Heart left ventricle (tissue), 16 donors: ENCODE results near the gene CLCNKA. TPM values are rescaled to one million over a fixed set of nuclear protein-coding genes. Genes with fewer than 3 reads are reported as not detected.

ENCODE experiments used
- ATAC-seq, 4 donors: fragments of 200-7000 bp; cut with Tn5 transposase; one replicate each; pipeline ENCODE4 v1.9.1; 2020 to 2022; ENCODE audit warnings: moderate library complexity in 4 of 4, mild to moderate bottlenecking in 3 of 4, moderate number of reproducible peaks in 1 of 4
- DNase-seq, 5 donors: peaks; one replicate each; pipeline ENCODE4 v3.0.0-alpha.2; 2020
- H3K27ac ChIP-seq, 12 donors: fragments of 200-600 bp; sonication (generic) in 4 of 12; one replicate each; pipeline versions ENCODE4 v1.5.0 to v1.8.0; 2016 to 2022; ENCODE audit warnings: mild to moderate bottlenecking in 2 of 12
- H3K27me3 ChIP-seq, 9 donors: fragments of 200-600 bp; sonication (generic) in 2 of 9; one replicate each; pipeline versions ENCODE4 v1.5.1 to v1.8.0; 2016 to 2022; ENCODE audit warnings: mild to moderate bottlenecking in 3 of 9
- H3K36me3 ChIP-seq, 9 donors: fragments of 200-600 bp; sonication (generic) in 2 of 9; one replicate each; pipeline versions ENCODE4 v1.5.0 to v1.8.0; 2018 to 2022; ENCODE audit warnings: mild to moderate bottlenecking in 2 of 9
- H3K4me1 ChIP-seq, 12 donors: fragments of 200-600 bp; sonication (generic) in 4 of 12; one replicate each; pipeline versions ENCODE4 v1.5.0 to v1.8.0; 2016 to 2022; ENCODE audit warnings: mild to moderate bottlenecking in 3 of 12
- H3K4me3 ChIP-seq, 12 donors: fragments of 200-600 bp; sonication (generic) in 4 of 12; one replicate each; pipeline versions ENCODE4 v1.5.0 to v1.8.0; 2017 to 2022; ENCODE audit warnings: mild to moderate bottlenecking in 9 of 12, moderate library complexity in 4 of 12
- H3K9me3 ChIP-seq, 12 donors: fragments of 200-600 bp; sonication (generic) in 4 of 12; one replicate each; pipeline versions ENCODE4 v1.5.0 to v1.8.0; 2016 to 2022; ENCODE audit warnings: mild to moderate bottlenecking in 1 of 12
- CTCF ChIP-seq, 12 donors: fragments of 200-600 bp; sonication (generic) in 4 of 12; IDR thresholded peaks; one replicate each; pipeline versions ENCODE4 v1.5.0 to v1.8.0; 2018 to 2022; ENCODE audit warnings: antibody characterized with exemption in 12 of 12, mild to moderate bottlenecking in 5 of 12
- POLR2A ChIP-seq, 2 donors: fragments of 450-650 bp; IDR thresholded peaks; one replicate each; pipeline ENCODE4 v1.6.1; 2017; ENCODE audit warnings: antibody characterized with exemption in 2 of 2, mild to moderate bottlenecking in 2 of 2, moderate library complexity in 2 of 2
- WGBS, 4 donors: extraction: QIAGEN DNeasy Blood & Tissue Kit in 2 of 4; methylation state at CpG; one replicate each; pipeline versions ENCODE4 v1.1.5 to v1.1.7; 2013 to 2018; 5-methylcytosine and 5-hydroxymethylcytosine counted together
- intact Hi-C, 10 donors: fragments of 100-400 bp; cut with DNase I; formaldehyde crosslinking; loops; one replicate each; pipeline versions ENCODE4 v1.11.1 to v1.14.2; 2022
- polyA plus RNA-seq, 2 donors: library from polyadenylated mRNA; stranded (reverse); fragments of 200-250 nt; gene quantifications; one replicate each; pipeline ENCODE4 v1.2.3, GENCODE V29; 2013
- total RNA-seq, 9 donors: library from RNA; depleted of rRNA in 2 of 9; stranded (reverse); fragments of >200 nt in 2 of 9; fragmentation: NEBNext Ultra II Directional in 3 of 9; extraction: Animal tissue kit (Norgen Biotek cat#: 25700) in 3 of 9; gene quantifications; one replicate each; pipeline versions ENCODE4 v1.1.0 to v1.2.4, GENCODE V29; 2016 to 2023
- donor health status: ischemic (EF 13 %, LVEDD 7.1; RV severe dilation, severe dysfunction).
- donor health status: healthy with polysubstance abuse.
- donor health status: DM: no; HTN: yes; CAD: no.
- donor health status: DM: no; HTN: no; CAD: no.
- donor health status: ischemic (EF 25% LVEDD 6.9; RV normal size, moderate dysfunction).
- donor health status: ischemic (EF 25% LVEDD 5.7; RV mildly dilated, moderate dysfunction).
- donor health status: healthy.
- donor health status: DM: yes; HTN: yes; CAD: no.
- donor health status: ischemic (EF 35%, LVEDD 5.7; RV mildly dilated, moderate dysfunction).
- donor health status: nonischemic (EF 11% LVEDD 7.7; RV severe dilation, severe dysfunction).
- donor health status: DM: yes; HTN: yes; CAD: no.
- donor health status: PGD.
- donor health status: ischemic (EF 29% LVEDD 5.4; RV normal size, mild dysfunction).
- donor health status: nonischemic (EF 23%, LVEDD 6.1; RV moderate dilation, normal function).

The CLCNKA gene
- total and polyA plus RNA-seq, 11 donors = 0.25 to 1.1 (median 0.53) TPM; not detected in 2

- TF ChIP-seq CTCF (IDR thresholded peaks at IDR 0.05) (peak in 3 of 12 donors; percentile 3 to 14 (median 8)), POLR2A (IDR thresholded peaks at IDR 0.05) (peak in 1 of 2 donors; percentile 93)
- Histone ChIP-seq H3K27ac (peak within 1 kb of the TSS; percentile 88 to 99 (median 97)), H3K27me3 (peaks cover 0 to 5% (median 0%) of the 10 kb centered on the region in 9 donors), H3K4me3 (peak within 1 kb of the TSS; percentile 27 to 81 (median 66)), H3K9me3 (no peaks in the 10 kb centered on the region), H3K36me3 (peaks cover 0 to 10% (median 0%) of the 10 kb centered on the region in 9 donors), H3K4me1 (peaks cover 0 to 70% (median 34%) of the 10 kb centered on the region in 12 donors)
- DNase-seq (peak; percentile 91 to 96 (median 92)), ATAC-seq (peak; percentile 56 to 63 (median 60))
- WGBS, 4 donors = 8 to 20% (median 13%) methylated on average over 25 to 37 of the region's 37 CpGs
- intact Hi-C loops = no loop called here
These were observed 4.2 kb upstream of the CLCNKA start, which contains the start of gene HSPB7 for GRCh38 chr1:16017461-16018303. HSPB7 (minus strand) TSS chr1:16018043; CDS start chr1:16017963, 80 bp downstream.

DNA sequence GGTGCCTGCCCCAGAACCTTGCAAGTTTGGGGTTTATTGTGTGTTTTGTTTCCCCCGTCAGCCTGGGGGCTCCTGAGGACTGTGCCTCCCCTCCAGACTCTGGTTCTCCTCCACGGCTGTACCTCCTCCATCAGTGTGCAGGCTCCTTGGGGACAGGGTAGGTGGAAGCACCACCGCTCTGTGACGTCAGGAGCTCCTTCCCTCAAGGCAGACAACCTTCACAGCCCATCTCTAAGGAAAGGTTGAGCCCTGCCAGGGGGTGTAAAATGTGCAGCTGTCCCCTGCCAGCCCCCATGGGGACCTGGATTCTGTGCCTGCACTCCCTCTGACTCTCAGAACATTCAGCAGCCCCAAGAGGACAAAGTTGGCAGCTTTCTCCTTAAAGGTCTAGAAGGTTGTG lies 3.5 kb upstream of the CLCNKA start:
- Histone ChIP-seq H3K4me3 (peak overlapping the region in 11 of 12 donors; percentile 13 to 81 (median 66)), H3K27me3 (peaks cover 0 to 2% (median 0%) of the 10 kb centered on the region in 9 donors), H3K9me3 (no peaks in the 10 kb centered on the region), H3K4me1 (peaks cover 0 to 65% (median 29%) of the 10 kb centered on the region in 12 donors), H3K27ac (peak overlapping the region; percentile 88 to 99 (median 97)), H3K36me3 (peaks cover 0 to 10% (median 0%) of the 10 kb centered on the region in 9 donors)
- intact Hi-C loops = no loop called here
- peak; percentile 0 to 6 (median 2) for ATAC-seq
- 18 to 32% (median 28%) methylated on average over 4 of the region's 4 CpGs for WGBS, 4 donors
- TF ChIP-seq CTCF (IDR thresholded peaks at IDR 0.05) = no peak
- no peak for TF ChIP-seq POLR2A (IDR thresholded peaks at IDR 0.05)
- DNase-seq = peak in 2 of 5 donors; percentile 57 to 64

DNA sequence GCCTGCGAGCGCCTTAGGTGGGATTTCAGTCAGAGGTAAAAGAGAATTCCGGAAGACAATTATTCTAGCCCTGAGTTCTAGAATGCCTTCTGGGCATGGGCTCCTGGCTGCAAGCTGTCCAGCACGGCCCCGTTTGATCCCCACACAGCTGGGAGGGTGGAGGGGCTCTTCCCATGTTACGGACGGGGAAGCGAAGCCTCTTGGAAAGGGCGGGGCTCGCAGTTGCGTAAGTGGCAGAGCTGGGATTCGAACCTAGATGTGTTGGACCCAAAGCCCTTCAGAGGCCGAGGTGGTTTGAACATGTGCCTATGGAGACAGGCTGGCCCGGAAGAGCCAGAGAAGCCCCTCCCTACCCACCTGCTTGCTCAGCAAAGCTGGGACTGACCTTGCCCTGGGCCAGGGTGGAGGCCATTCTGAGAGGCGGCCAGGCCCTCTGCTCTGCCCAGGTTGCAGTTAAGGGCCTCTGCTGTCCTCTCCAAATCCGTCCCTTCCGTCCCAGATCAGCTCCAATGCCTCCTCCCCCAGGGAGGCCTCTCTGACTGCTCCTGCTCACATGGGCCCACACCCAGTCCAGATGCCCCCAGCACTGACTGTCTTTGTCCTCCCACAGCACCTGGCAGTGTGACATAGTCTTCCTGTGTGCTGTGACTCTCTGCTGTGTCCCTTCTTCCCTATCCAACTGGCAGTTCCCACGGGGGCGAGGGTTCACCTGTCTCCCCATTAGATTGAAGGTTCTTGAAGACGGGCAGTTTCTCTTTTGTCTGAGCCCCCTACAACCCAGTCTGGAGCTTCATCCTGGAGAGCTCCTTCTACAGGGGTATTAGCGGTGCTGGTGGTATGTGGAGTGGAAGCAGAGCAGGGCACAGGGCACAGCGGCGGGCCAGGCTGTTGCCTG lies 2.8 kb upstream of the CLCNKA start:
- Histone ChIP-seq H3K4me3 (peak overlapping the region; percentile 0 to 81 (median 66)), H3K4me1 (peaks cover 0 to 59% (median 24%) of the 10 kb centered on the region in 12 donors), H3K36me3 (peaks cover 0 to 10% (median 0%) of the 10 kb centered on the region in 9 donors), H3K27me3 (no peaks in the 10 kb centered on the region), H3K27ac (peak overlapping the region; percentile 88 to 99 (median 97)), H3K9me3 (no peaks in the 10 kb centered on the region)
- ATAC-seq (peak; percentile 1 to 48 (median 17)), DNase-seq (peak in 2 of 5 donors; percentile 56 to 61)
- 45 to 69% (median 56%) methylated on average over 11 to 23 of the region's 23 CpGs for WGBS, 4 donors
- intact Hi-C loops = no loop called here
- TF ChIP-seq POLR2A (IDR thresholded peaks at IDR 0.05) (peak in 1 of 2 donors; percentile 18), CTCF (IDR thresholded peaks at IDR 0.05) (no peak)
